Esophagus squamous epithelium (tissue), 4 donors: Measurements from ENCODE around the gene GTF3C1.

Source experiments
- POLR2A ChIP-seq, 4 donors: fragments of 450-650 bp; IDR thresholded peaks; one replicate each; pipeline ENCODE4 v1.6.1; 2017; ENCODE audit warnings: antibody characterized with exemption in 4 of 4, mild to moderate bottlenecking in 4 of 4, moderate library complexity in 3 of 4
- TF ChIP-seq, protein P1 (sequence below), 6 experiments: fragments of 450-650 bp in 4 of 6; fragments of 200-600 bp in 2 of 6; sonication (generic) in 2 of 6; IDR thresholded peaks; one replicate each; pipeline ENCODE4 v1.5.1; 2016 to 2019; ENCODE audit warnings: antibody characterized with exemption in 6 of 6, mild to moderate bottlenecking in 4 of 6, moderate library complexity in 4 of 6

- TF ChIP-seq, protein P1, sequence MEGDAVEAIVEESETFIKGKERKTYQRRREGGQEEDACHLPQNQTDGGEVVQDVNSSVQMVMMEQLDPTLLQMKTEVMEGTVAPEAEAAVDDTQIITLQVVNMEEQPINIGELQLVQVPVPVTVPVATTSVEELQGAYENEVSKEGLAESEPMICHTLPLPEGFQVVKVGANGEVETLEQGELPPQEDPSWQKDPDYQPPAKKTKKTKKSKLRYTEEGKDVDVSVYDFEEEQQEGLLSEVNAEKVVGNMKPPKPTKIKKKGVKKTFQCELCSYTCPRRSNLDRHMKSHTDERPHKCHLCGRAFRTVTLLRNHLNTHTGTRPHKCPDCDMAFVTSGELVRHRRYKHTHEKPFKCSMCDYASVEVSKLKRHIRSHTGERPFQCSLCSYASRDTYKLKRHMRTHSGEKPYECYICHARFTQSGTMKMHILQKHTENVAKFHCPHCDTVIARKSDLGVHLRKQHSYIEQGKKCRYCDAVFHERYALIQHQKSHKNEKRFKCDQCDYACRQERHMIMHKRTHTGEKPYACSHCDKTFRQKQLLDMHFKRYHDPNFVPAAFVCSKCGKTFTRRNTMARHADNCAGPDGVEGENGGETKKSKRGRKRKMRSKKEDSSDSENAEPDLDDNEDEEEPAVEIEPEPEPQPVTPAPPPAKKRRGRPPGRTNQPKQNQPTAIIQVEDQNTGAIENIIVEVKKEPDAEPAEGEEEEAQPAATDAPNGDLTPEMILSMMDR (IDR thresholded peaks at IDR 0.05), result no peak
- TF ChIP-seq POLR2A (IDR thresholded peaks at IDR 0.05), result no peak
These were observed 90.6 kb downstream of the GTF3C1 start for GRCh38 chr16:27458987-27459688.
